AG04450 (cell line): Measurements from ENCODE around the gene CDH13. TPM values are rescaled to one million over a fixed set of nuclear protein-coding genes. Genes with fewer than 3 reads are reported as not detected.

Experiments used
- CTCF ChIA-PET: fragments of 300-600, 350-600 bp; formaldehyde crosslinking; extraction: SDS; loops from one replicate; lab custom pipeline; 2022; ENCODE audit warnings: antibody characterized with exemption, inconsistent platforms; lab: Charles Lee
- POLR2A ChIA-PET: fragments of 350-600 bp; formaldehyde crosslinking; extraction: SDS; loops from one replicate; lab custom pipeline; 2021; ENCODE audit warnings: antibody characterized with exemption, inconsistent platforms; lab: Yijun Ruan, JAX
- DNase-seq: peaks from one replicate; pipeline ENCODE4 v3.0.0-alpha.2; 2011; ENCODE audit warnings: low read depth, low spot score
- H3K27ac ChIP-seq: one replicate; pipeline ENCODE4 v1.5.1; 2012; ENCODE audit warnings: low read depth, low read length, control low read depth
- H3K27me3 ChIP-seq: one replicate; pipeline ENCODE4 v1.6.0; 2012; ENCODE audit warnings: low read length; ENCODE audit not compliant: control insufficient read depth, insufficient read depth
- H3K4me3 ChIP-seq: 2 replicates; pipeline ENCODE4 v1.5.1; 2011; ENCODE audit warnings: mild to moderate bottlenecking, low read depth, low read length, control low read depth
- H3K9me3 ChIP-seq: 2 replicates; pipeline ENCODE4 v1.5.1; 2012; ENCODE audit warnings: low read length; ENCODE audit not compliant: control insufficient read depth, insufficient read depth
- polyA plus RNA-seq: library from polyadenylated mRNA; depleted of rRNA; stranded (reverse); fragments of >200 nt; gene quantifications from 2 replicates; pipeline ENCODE4 v1.2.3, GENCODE V29; 2011
- TF ChIP-seq, protein P1 (sequence below): IDR thresholded peaks from 2 replicates; pipeline ENCODE4 v1.5.1; 2011; ENCODE audit warnings: low read depth, low read length, control low read depth, inconsistent platforms

The CDH13 gene
- polyA plus RNA-seq, 1 experiment: 55.0 TPM

- no peaks in the 10 kb centered on the region for H3K27me3 ChIP-seq
- CTCF ChIA-PET: no interaction called here
- H3K4me3 ChIP-seq: no peak overlapping the region
- POLR2A ChIA-PET: no interaction called here
- no peak overlapping the region for H3K27ac ChIP-seq
- no peak for DNase-seq
- TF ChIP-seq, protein P1, sequence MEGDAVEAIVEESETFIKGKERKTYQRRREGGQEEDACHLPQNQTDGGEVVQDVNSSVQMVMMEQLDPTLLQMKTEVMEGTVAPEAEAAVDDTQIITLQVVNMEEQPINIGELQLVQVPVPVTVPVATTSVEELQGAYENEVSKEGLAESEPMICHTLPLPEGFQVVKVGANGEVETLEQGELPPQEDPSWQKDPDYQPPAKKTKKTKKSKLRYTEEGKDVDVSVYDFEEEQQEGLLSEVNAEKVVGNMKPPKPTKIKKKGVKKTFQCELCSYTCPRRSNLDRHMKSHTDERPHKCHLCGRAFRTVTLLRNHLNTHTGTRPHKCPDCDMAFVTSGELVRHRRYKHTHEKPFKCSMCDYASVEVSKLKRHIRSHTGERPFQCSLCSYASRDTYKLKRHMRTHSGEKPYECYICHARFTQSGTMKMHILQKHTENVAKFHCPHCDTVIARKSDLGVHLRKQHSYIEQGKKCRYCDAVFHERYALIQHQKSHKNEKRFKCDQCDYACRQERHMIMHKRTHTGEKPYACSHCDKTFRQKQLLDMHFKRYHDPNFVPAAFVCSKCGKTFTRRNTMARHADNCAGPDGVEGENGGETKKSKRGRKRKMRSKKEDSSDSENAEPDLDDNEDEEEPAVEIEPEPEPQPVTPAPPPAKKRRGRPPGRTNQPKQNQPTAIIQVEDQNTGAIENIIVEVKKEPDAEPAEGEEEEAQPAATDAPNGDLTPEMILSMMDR: no peak
- H3K9me3 ChIP-seq: peaks cover 2% of the 10 kb centered on the region; the same call in 1 of the 2 replicates
Measured at GRCh38 chr16:83717814-83718213, 1091.0 kb downstream of the CDH13 start.

DNA sequence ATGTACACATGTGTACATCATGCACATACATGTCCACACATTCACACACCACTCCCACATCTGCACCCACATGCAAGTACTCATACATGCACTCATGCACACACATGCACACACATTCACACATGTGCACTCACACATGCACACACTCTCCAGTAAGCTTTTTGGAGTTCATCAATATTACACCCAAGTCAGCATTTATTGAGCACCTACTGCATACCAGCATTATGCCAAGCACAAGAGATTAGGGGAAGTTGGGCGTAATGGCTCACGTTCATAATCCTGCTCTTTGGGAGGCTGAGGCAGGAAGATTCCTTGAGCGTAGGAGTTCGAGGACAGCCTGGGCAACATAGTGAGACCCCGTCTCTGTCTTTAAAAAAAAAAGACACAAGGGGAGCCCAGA is 1093.4 kb downstream of the CDH13 start:
- H3K27ac ChIP-seq: no peak overlapping the region
- DNase-seq: no peak
- no peak overlapping the region for H3K4me3 ChIP-seq
- no peaks in the 10 kb centered on the region for H3K27me3 ChIP-seq
- H3K9me3 ChIP-seq: peaks cover 2% of the 10 kb centered on the region; the same call in 1 of the 2 replicates
- CTCF ChIA-PET: no interaction called here
- TF ChIP-seq, protein P1: no peak
- POLR2A ChIA-PET: no interaction called here

DNA sequence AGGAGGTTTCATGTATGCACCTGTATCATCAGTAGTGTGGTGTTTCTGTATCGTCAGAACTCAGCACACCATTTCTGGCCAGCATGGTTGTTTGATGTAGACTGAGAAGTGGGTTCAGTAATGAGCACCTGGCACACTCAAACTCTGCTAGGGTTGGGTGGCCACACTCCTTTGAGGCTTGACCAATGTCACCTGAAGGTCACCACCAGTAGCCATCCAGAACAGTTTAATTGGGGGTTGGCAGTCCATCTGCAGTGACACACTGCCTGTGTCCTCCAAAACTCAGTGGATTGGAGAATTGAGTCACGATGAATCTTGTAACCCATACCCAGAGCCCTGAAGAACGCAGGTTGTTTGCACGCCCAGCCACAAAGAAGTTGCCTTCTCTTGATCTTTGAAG is 1094.2 kb downstream of the CDH13 start:
- TF ChIP-seq, protein P1: no peak
- POLR2A ChIA-PET: no interaction called here
- CTCF ChIA-PET: no interaction called here
- DNase-seq: no peak
- Histone ChIP-seq H3K27me3 (no peaks in the 10 kb centered on the region), H3K9me3 (no peaks in the 10 kb centered on the region), H3K4me3 (no peak overlapping the region), H3K27ac (no peak overlapping the region)

DNA sequence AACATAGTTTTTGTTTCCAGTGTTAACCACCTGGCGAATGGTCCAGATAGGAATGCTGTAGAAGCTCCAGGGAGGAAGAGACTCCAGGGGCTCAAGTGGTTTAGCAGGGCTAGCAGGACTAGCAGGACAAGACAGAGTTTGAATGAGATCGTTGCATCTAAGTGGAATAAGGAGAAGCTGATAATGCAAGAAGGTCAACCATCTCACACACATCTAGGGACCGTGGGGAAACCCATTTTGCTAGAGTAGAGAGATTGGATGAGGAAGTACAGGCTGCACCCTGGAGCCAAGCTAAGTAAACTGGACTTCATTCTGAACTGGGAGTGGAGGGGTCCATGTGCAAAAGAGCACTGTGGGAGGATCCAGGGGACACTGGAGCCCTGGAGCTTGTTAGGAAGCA is 1094.9 kb downstream of the CDH13 start:
- TF ChIP-seq, protein P1: no peak
- POLR2A ChIA-PET: no interaction called here
- Histone ChIP-seq H3K9me3 (peaks cover 3% of the 10 kb centered on the region; the same call in 1 of the 2 replicates), H3K27me3 (no peaks in the 10 kb centered on the region), H3K27ac (no peak overlapping the region), H3K4me3 (no peak overlapping the region)
- CTCF ChIA-PET: no interaction called here
- no peak for DNase-seq

- DNase-seq: no peak
- ChIA-PET CTCF (no interaction called here), POLR2A (no interaction called here)
- Histone ChIP-seq H3K27ac (no peak overlapping the region), H3K27me3 (no peaks in the 10 kb centered on the region), H3K9me3 (peaks cover 4% of the 10 kb centered on the region; the same call in 1 of the 2 replicates), H3K4me3 (no peak overlapping the region)
- TF ChIP-seq, protein P1: no peak
Measured at GRCh38 chr16:83722456-83723183, 1095.9 kb downstream of the CDH13 start.
